Mesendoderm (in vitro differentiated cells): ENCODE data around the gene ARHGEF10L.

Source experiments
- DNase-seq: peaks from one replicate; pipeline ENCODE4 v3.0.0; 2013
- H2AK5ac ChIP-seq: 2 replicates; pipeline ENCODE4 v1.6.1; 2013; ENCODE audit warnings: low read length, inconsistent platforms
- H2BK120ac ChIP-seq: 2 replicates; pipeline ENCODE4 v1.6.1; 2013; ENCODE audit warnings: low read depth, mild to moderate bottlenecking, low read length, moderate library complexity, mixed read lengths
- H2BK15ac ChIP-seq: replicated peaks from 2 replicates; pipeline ENCODE4 v1.6.1; 2013; ENCODE audit warnings: low read depth, mild to moderate bottlenecking, moderate library complexity
- H2BK5ac ChIP-seq: 2 replicates; pipeline ENCODE4 v1.6.1; 2013; ENCODE audit warnings: low read length, inconsistent platforms
- H3K18ac ChIP-seq: 2 replicates; pipeline ENCODE4 v1.6.1; 2013; ENCODE audit warnings: mild to moderate bottlenecking, low read length, mixed read lengths
- H3K23ac ChIP-seq: one replicate; pipeline ENCODE4 v1.6.1; 2013; ENCODE audit warnings: low read length
- H3K27ac ChIP-seq: 2 replicates; pipeline ENCODE4 v1.5.1; 2013; ENCODE audit warnings: low read depth, mild to moderate bottlenecking, inconsistent platforms, low read length, moderate library complexity
- H3K27me3 ChIP-seq: 2 replicates; pipeline ENCODE4 v1.6.1; 2013; ENCODE audit warnings: low read length, control low read depth, mild to moderate bottlenecking, inconsistent platforms; ENCODE audit not compliant: insufficient read depth, poor library complexity
- H3K36me3 ChIP-seq: 2 replicates; pipeline ENCODE4 v1.6.1; 2013; ENCODE audit warnings: low read length, inconsistent platforms; ENCODE audit not compliant: control insufficient read depth, insufficient read depth
- H3K4ac ChIP-seq: one replicate; pipeline ENCODE4 v1.6.1; 2013; ENCODE audit warnings: low read depth, mild to moderate bottlenecking, low read length, moderate library complexity
- H3K4me1 ChIP-seq: 2 replicates; pipeline ENCODE4 v1.6.1; 2013; ENCODE audit warnings: low read depth, low read length, inconsistent platforms; ENCODE audit not compliant: control insufficient read depth
- H3K4me2 ChIP-seq: 2 replicates; pipeline ENCODE4 v1.6.1; 2013; ENCODE audit warnings: low read length
- H3K4me3 ChIP-seq: 2 replicates; pipeline ENCODE4 v1.5.1; 2013; ENCODE audit warnings: mild to moderate bottlenecking, low read length
- H3K56ac ChIP-seq: one replicate; pipeline ENCODE4 v1.6.1; 2013; ENCODE audit warnings: low read length
- H3K79me1 ChIP-seq: 2 replicates; pipeline ENCODE4 v1.6.1; 2013; ENCODE audit warnings: low read length, inconsistent platforms
- H3K79me2 ChIP-seq: 2 replicates; pipeline ENCODE4 v1.6.1; 2013; ENCODE audit warnings: mild to moderate bottlenecking, low read length; ENCODE audit not compliant: control insufficient read depth, insufficient read depth
- H3K9ac ChIP-seq: 2 replicates; pipeline ENCODE4 v1.6.1; 2013; ENCODE audit warnings: low read length, inconsistent platforms
- H4K5ac ChIP-seq: one replicate; pipeline ENCODE4 v1.6.1; 2013; ENCODE audit warnings: low read length
- H4K8ac ChIP-seq: one replicate; pipeline ENCODE4 v1.6.1; 2013; ENCODE audit warnings: low read depth, mild to moderate bottlenecking, control low read depth, low read length, moderate library complexity
- WGBS: extraction: QIAGEN DNeasy Blood & Tissue Kit; methylation state at CpG from one replicate; pipeline ENCODE4 v1.1.7; 2013; ENCODE audit warnings: low lambda C conversion rate, missing lambda C conversion rate; ENCODE audit not compliant: insufficient coverage; ENCODE audit errors: extremely low coverage; 5-methylcytosine and 5-hydroxymethylcytosine counted together

ARHGEF10L gene

GRCh38 chr1:17617787-17618557, 78.5 kb downstream of the ARHGEF10L start:
- Histone ChIP-seq H3K27me3 (no peaks in the 10 kb centered on the region), H2BK120ac (no peak overlapping the region), H3K79me1 (no peaks in the 10 kb centered on the region), H3K56ac (no peak overlapping the region), H4K8ac (no peak overlapping the region), H3K4me3 (no peak overlapping the region), H2AK5ac (no peak overlapping the region), H2BK5ac (no peak overlapping the region), H3K79me2 (no peaks in the 10 kb centered on the region), H3K18ac (no peak overlapping the region), H3K4me1 (no peaks in the 10 kb centered on the region), H3K36me3 (no peaks in the 10 kb centered on the region), H3K4me2 (no peak overlapping the region), H3K23ac (no peak overlapping the region), H2BK15ac (no peak overlapping the region), H3K27ac (no peak overlapping the region), H4K5ac (no peak overlapping the region), H3K9ac (no peak overlapping the region), H3K4ac (no peak overlapping the region)
- DNase-seq, result peak; percentile 44
- no CpG with 5 or more reads among the region's 27 CpGs for WGBS

GRCh38 chr1:17618558-17619247, 79.2 kb downstream of the ARHGEF10L start:
- H4K5ac ChIP-seq, result no peak overlapping the region
- WGBS, result no CpG with 5 or more reads among the region's 19 CpGs
- H3K27ac ChIP-seq, result no peak overlapping the region
- H3K4me1 ChIP-seq, result no peaks in the 10 kb centered on the region
- no peak overlapping the region for H3K9ac ChIP-seq
- H3K36me3 ChIP-seq, result no peaks in the 10 kb centered on the region
- no peak overlapping the region for H3K4me3 ChIP-seq
- no peaks in the 10 kb centered on the region for H3K79me1 ChIP-seq
- no peak overlapping the region for H3K56ac ChIP-seq
- no peak overlapping the region for H4K8ac ChIP-seq
- no peaks in the 10 kb centered on the region for H3K79me2 ChIP-seq
- H3K27me3 ChIP-seq, result no peaks in the 10 kb centered on the region
- no peak for DNase-seq
- no peak overlapping the region for H3K18ac ChIP-seq
- no peak overlapping the region for H3K4me2 ChIP-seq
- no peak overlapping the region for H3K23ac ChIP-seq
- no peak overlapping the region for H2BK5ac ChIP-seq
- H3K4ac ChIP-seq, result no peak overlapping the region
- no peak overlapping the region for H2BK15ac ChIP-seq
- no peak overlapping the region for H2BK120ac ChIP-seq
- no peak overlapping the region for H2AK5ac ChIP-seq

GRCh38 chr1:17620448-17620847, 81.0 kb downstream of the ARHGEF10L start:
- Histone ChIP-seq H2AK5ac (no peak overlapping the region), H3K9ac (no peak overlapping the region), H3K56ac (no peak overlapping the region), H3K27ac (no peak overlapping the region), H3K4me3 (no peak overlapping the region), H4K8ac (no peak overlapping the region), H3K18ac (no peak overlapping the region), H3K23ac (no peak overlapping the region), H3K4ac (no peak overlapping the region), H3K27me3 (no peaks in the 10 kb centered on the region), H3K4me2 (no peak overlapping the region), H3K4me1 (no peaks in the 10 kb centered on the region), H4K5ac (no peak overlapping the region), H3K79me1 (no peaks in the 10 kb centered on the region), H2BK15ac (no peak overlapping the region), H2BK5ac (no peak overlapping the region), H2BK120ac (no peak overlapping the region), H3K79me2 (no peaks in the 10 kb centered on the region), H3K36me3 (no peaks in the 10 kb centered on the region)
- no CpG with 5 or more reads among the region's 5 CpGs for WGBS
- no peak for DNase-seq

- Histone ChIP-seq H3K4me3 (no peak overlapping the region), H3K27ac (no peak overlapping the region), H3K4me1 (no peaks in the 10 kb centered on the region), H3K9ac (no peak overlapping the region), H2AK5ac (no peak overlapping the region), H3K4ac (no peak overlapping the region), H3K27me3 (no peaks in the 10 kb centered on the region), H3K18ac (no peak overlapping the region), H2BK120ac (no peak overlapping the region), H4K8ac (no peak overlapping the region), H3K79me2 (no peaks in the 10 kb centered on the region), H3K79me1 (no peaks in the 10 kb centered on the region), H2BK15ac (no peak overlapping the region), H3K4me2 (no peak overlapping the region), H4K5ac (no peak overlapping the region), H3K23ac (no peak overlapping the region), H2BK5ac (no peak overlapping the region), H3K56ac (no peak overlapping the region), H3K36me3 (no peaks in the 10 kb centered on the region)
- no CpG with 5 or more reads among the region's 10 CpGs for WGBS
- no peak for DNase-seq
These were observed 82.2 kb downstream of the ARHGEF10L start for GRCh38 chr1:17621691-17622090.

DNA sequence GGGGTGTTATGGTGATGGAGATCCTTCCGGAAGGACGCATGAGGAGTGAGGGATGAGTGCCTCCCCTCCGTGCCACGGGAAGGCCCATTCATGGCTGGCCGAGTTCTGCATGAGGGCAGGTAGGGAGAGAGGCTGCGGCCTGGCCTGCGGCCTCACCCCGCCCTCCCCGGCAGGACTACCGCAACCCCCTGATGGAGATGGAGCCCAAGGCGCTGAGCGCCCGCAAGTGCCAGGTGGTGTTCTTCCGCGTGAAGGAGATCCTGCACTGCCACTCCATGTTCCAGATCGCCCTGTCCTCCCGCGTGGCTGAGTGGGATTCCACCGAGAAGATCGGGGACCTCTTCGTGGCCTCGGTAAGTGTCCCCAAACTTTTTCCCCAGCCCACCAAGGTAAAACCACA, 83.3 kb downstream of the ARHGEF10L start:
- Histone ChIP-seq H3K4me3 (no peak overlapping the region), H2BK120ac (no peak overlapping the region), H3K56ac (no peak overlapping the region), H3K79me1 (no peaks in the 10 kb centered on the region), H3K27me3 (no peaks in the 10 kb centered on the region), H2AK5ac (no peak overlapping the region), H3K4ac (no peak overlapping the region), H2BK5ac (no peak overlapping the region), H3K27ac (no peak overlapping the region), H3K79me2 (no peaks in the 10 kb centered on the region), H4K8ac (no peak overlapping the region), H3K36me3 (no peaks in the 10 kb centered on the region), H3K23ac (no peak overlapping the region), H4K5ac (no peak overlapping the region), H3K18ac (no peak overlapping the region), H3K4me2 (no peak overlapping the region), H3K9ac (no peak overlapping the region), H2BK15ac (no peak overlapping the region), H3K4me1 (no peaks in the 10 kb centered on the region)
- no CpG with 5 or more reads among the region's 22 CpGs for WGBS
- DNase-seq, result no peak
